Neural crest cell (in vitro differentiated cells): ENCODE data around the gene STMN3. TPM values are rescaled to one million over a fixed set of nuclear protein-coding genes. Genes with fewer than 3 reads are reported as not detected.

Experiments used
- DNase-seq: peaks from one replicate; pipeline ENCODE4 v3.0.0; 2021; ENCODE audit warnings: low read depth, mixed read lengths, low spot score
- H3K27ac Mint-ChIP-seq: one replicate; pipeline ENCODE4 v1.8.0; 2021; ENCODE audit warnings: mild to moderate bottlenecking, mixed read lengths; ENCODE audit not compliant: unreplicated experiment
- H3K27me3 Mint-ChIP-seq: 2 replicates; pipeline ENCODE4 v1.8.0; 2021; ENCODE audit warnings: low read depth, mild to moderate bottlenecking, mixed read lengths
- H3K36me3 Mint-ChIP-seq: 2 replicates; pipeline ENCODE4 v1.8.0; 2021; ENCODE audit warnings: low read depth, mild to moderate bottlenecking, mixed read lengths
- H3K4me1 Mint-ChIP-seq: 2 replicates; pipeline ENCODE4 v1.8.0; 2021; ENCODE audit warnings: mixed read lengths
- H3K4me3 Mint-ChIP-seq: one replicate; pipeline ENCODE4 v1.8.0; 2021; ENCODE audit warnings: mild to moderate bottlenecking, mixed read lengths
- H3K9me3 Mint-ChIP-seq: 2 replicates; pipeline ENCODE4 v1.8.0; 2021; ENCODE audit warnings: mixed read lengths
- total RNA-seq: library from RNA; stranded (reverse); gene quantifications from 2 replicates; pipeline ENCODE4 v1.2.1, GENCODE V29; 2021
- TF ChIP-seq, protein P1 (sequence below): fragments of 200-600 bp; sonication (generic); conservative IDR thresholded peaks from 2 replicates; pipeline ENCODE4 v1.5.0; 2021; ENCODE audit warnings: antibody characterized with exemption, mild to moderate bottlenecking

Gene STMN3
- total RNA-seq, 1 donor from 2014 or later: 101 TPM

DNA sequence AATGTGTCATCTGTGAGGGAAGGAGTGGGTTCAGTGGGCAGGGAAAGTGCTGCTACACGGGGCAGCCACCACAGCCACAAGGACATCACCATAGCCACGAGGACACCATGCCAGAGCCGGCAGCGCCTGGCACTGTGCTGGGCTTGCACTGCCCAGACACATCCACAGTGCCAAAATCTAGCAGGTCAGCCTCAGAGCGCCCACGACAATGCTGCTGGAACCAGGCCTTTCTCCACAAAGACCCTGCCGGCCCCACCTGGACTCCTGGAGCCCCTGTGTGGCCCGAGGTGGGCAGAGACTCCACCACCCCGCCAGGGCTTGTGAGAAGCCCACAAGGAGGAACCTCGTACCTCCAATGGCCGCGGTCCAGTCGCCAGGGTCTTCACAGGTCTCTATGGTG lies 60.6 kb downstream of the STMN3 start:
- no peak overlapping the region for H3K4me3 Mint-ChIP-seq
- TF ChIP-seq, protein P1, sequence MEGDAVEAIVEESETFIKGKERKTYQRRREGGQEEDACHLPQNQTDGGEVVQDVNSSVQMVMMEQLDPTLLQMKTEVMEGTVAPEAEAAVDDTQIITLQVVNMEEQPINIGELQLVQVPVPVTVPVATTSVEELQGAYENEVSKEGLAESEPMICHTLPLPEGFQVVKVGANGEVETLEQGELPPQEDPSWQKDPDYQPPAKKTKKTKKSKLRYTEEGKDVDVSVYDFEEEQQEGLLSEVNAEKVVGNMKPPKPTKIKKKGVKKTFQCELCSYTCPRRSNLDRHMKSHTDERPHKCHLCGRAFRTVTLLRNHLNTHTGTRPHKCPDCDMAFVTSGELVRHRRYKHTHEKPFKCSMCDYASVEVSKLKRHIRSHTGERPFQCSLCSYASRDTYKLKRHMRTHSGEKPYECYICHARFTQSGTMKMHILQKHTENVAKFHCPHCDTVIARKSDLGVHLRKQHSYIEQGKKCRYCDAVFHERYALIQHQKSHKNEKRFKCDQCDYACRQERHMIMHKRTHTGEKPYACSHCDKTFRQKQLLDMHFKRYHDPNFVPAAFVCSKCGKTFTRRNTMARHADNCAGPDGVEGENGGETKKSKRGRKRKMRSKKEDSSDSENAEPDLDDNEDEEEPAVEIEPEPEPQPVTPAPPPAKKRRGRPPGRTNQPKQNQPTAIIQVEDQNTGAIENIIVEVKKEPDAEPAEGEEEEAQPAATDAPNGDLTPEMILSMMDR: no peak
- no peaks in the 10 kb centered on the region for H3K27me3 Mint-ChIP-seq
- no peaks in the 10 kb centered on the region for H3K9me3 Mint-ChIP-seq
- H3K4me1 Mint-ChIP-seq: peaks cover 4% of the 10 kb centered on the region
- peak overlapping the region; percentile 52 for H3K27ac Mint-ChIP-seq
- no peak for DNase-seq
- peaks cover 5% of the 10 kb centered on the region for H3K36me3 Mint-ChIP-seq

DNA sequence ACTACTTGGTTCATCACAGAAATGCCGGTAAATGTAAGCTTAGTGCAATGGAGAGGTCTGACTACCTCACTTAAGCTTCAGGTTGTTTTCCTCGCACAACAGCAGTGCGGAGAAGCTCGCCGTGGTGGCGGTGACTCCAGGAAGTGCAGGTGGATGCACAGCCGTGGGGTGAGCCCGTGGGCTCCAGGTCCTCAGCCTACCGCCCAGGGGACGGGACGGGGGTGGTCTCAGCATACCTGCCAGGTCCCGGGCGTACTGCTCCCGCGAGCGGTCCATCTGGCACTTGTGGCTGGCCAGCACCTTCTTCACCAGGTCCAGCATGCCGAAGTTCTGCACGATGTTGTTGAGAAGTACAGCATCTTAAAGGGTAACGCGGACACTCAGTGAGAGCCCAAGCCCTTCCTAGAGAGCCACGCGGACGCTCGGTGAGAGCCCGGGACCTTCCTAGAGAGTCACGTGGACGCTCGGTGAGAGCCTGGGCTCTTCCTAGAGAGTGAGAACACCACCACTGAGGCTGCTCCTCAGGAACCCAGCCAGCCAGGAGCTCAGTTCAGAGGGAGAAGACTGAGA lies 61.4 kb downstream of the STMN3 start:
- peaks cover 5% of the 10 kb centered on the region for H3K36me3 Mint-ChIP-seq
- no peak overlapping the region for H3K4me3 Mint-ChIP-seq
- H3K4me1 Mint-ChIP-seq: peaks cover 9% of the 10 kb centered on the region
- TF ChIP-seq, protein P1: no peak
- no peaks in the 10 kb centered on the region for H3K27me3 Mint-ChIP-seq
- no peak for DNase-seq
- no peaks in the 10 kb centered on the region for H3K9me3 Mint-ChIP-seq
- no peak overlapping the region for H3K27ac Mint-ChIP-seq

DNA sequence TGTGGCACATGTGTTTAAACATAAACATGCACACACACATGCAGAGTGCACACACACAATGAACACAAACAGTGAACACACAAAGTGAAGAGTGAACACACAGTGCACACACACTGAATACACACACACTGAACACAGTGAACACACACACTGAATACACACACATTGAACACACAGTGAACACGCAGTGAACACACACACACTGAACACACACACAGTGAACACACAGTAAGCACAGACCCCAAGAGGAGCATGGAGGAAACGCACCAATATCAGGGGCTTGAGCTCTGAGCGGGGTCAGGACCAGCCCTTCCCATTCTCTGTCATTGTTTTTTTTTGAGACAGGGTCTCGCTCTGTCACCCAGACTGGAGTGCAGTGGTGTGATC lies 62.1 kb downstream of the STMN3 start:
- Mint-ChIP-seq H3K27ac (no peak overlapping the region), H3K9me3 (no peaks in the 10 kb centered on the region), H3K27me3 (no peaks in the 10 kb centered on the region), H3K4me3 (no peak overlapping the region), H3K4me1 (peaks cover 9% of the 10 kb centered on the region), H3K36me3 (peaks cover 5% of the 10 kb centered on the region)
- TF ChIP-seq, protein P1: no peak
- DNase-seq: no peak

DNA sequence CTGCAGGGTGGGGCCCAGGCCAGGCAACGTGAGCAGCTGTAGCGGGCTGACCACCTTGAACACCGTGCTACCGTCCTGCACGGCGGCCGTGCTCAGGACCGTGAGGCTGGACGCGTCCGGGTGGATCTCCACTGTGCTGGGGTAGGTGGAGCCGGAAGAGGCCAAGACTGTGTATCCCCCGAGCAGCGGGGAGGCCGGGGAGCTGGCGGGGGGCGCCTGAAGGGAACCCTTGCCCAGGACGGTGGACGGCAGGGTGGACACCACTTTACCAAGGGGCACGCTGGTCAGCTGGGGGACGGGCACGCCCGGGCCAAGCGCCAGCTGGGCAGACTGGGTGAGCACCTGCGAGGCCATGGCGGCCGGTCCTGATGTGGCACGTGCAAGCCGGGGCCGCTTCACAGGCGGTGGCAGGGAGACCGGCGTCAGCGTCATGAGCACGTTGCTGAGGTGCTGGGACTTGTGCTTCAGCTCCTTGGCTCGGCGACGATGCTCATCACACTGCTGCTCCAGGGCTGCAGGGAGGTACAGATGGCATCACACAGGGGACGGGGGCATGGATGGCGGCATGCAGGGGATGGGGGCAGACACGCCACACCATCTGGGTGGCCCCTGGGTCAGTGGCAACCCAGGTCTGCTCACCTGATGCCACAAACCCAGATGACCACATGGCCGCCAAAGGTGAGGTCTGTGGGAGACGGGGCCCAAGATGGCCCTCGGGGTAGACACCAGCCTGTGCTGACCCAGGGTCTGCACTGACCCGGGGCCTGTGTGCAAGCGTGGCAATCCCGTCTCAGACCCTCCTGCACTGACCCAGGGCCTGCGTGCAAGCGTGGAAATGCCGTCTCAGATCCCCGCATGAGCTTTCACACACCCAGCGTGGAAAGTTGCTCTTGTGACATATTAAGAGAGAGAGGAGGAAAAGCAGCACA lies 62.7 kb downstream of the STMN3 start:
- Mint-ChIP-seq H3K9me3 (no peaks in the 10 kb centered on the region), H3K4me3 (no peak overlapping the region), H3K27ac (no peak overlapping the region), H3K4me1 (peaks cover 9% of the 10 kb centered on the region), H3K36me3 (peaks cover 5% of the 10 kb centered on the region), H3K27me3 (no peaks in the 10 kb centered on the region)
- no peak for DNase-seq
- TF ChIP-seq, protein P1: no peak

Other genes with a start within 250 kb of the STMN3 start
- 143 and 157 TPM in 2 replicates for gene KCNQ2, start 180.8 kb downstream of the STMN3 start, total RNA-seq
- gene EEF1A2, start 154.3 kb downstream of the STMN3 start, total RNA-seq: 4.5 and 4.6 TPM in 2 replicates
- 193 and 201 TPM in 2 replicates for gene PPDPF, start 132.7 kb downstream of the STMN3 start, total RNA-seq
- gene PTK6, start 116.0 kb downstream of the STMN3 start, total RNA-seq: not detected in 2 replicates
- gene SRMS, start 105.7 kb downstream of the STMN3 start, total RNA-seq: not detected in 2 replicates
- 1.5 and 1.9 TPM in 2 replicates for gene FNDC11, start 99.3 kb downstream of the STMN3 start, total RNA-seq
- 22.3 and 26.5 TPM in 2 replicates for gene HELZ2, start 79.2 kb downstream of the STMN3 start, total RNA-seq
- 14.6 and 15.2 TPM in 2 replicates for gene GMEB2, start 26.3 kb downstream of the STMN3 start, total RNA-seq
- gene RTEL1, start 4.9 kb upstream of the STMN3 start, total RNA-seq: 46.7 and 48.4 TPM in 2 replicates
- gene TNFRSF6B, start 43.2 kb upstream of the STMN3 start, total RNA-seq: not detected in 2 replicates
- 41.0 and 42.1 TPM in 2 replicates for gene ARFRP1, start 54.6 kb upstream of the STMN3 start, total RNA-seq
- gene ZGPAT, start 54.6 kb upstream of the STMN3 start, total RNA-seq: 31.3 and 32.1 TPM in 2 replicates
- gene LIME1, start 83.2 kb upstream of the STMN3 start, total RNA-seq: 16.5 and 17.6 TPM in 2 replicates
- 73.3 and 79.1 TPM in 2 replicates for gene SLC2A4RG, start 86.4 kb upstream of the STMN3 start, total RNA-seq
- 23.7 and 23.8 TPM in 2 replicates for gene ZBTB46, start 177.8 kb upstream of the STMN3 start, total RNA-seq
- gene ABHD16B, start 208.1 kb upstream of the STMN3 start, total RNA-seq: not detected in 2 replicates
- gene TPD52L2, start 211.8 kb upstream of the STMN3 start, total RNA-seq: 57.4 and 58.2 TPM in 2 replicates
- gene DNAJC5, start 241.7 kb upstream of the STMN3 start, total RNA-seq: 46.9 and 47.3 TPM in 2 replicates